Ectodermal cell (in vitro differentiated cells): ENCODE measurements around the gene UNC119B.

Source experiments
- H3K27ac ChIP-seq: 2 replicates; pipeline ENCODE4 v1.7.0; 2013; ENCODE audit warnings: mild to moderate bottlenecking, low read depth, low read length; ENCODE audit not compliant: insufficient read depth, poor library complexity, severe bottlenecking
- H3K27me3 ChIP-seq: 2 replicates; pipeline ENCODE4 v1.7.0; 2013; ENCODE audit warnings: mild to moderate bottlenecking, low read length; ENCODE audit not compliant: insufficient read depth, control insufficient read depth, poor library complexity, severe bottlenecking
- H3K36me3 ChIP-seq: one replicate; pipeline ENCODE4 v1.7.0; 2013; ENCODE audit warnings: low read length; ENCODE audit not compliant: control insufficient read depth, insufficient read depth
- H3K4me1 ChIP-seq: one replicate; pipeline ENCODE4 v1.7.0; 2013; ENCODE audit warnings: low read length; ENCODE audit not compliant: control insufficient read depth, insufficient read depth
- H3K4me3 ChIP-seq: 2 replicates; pipeline ENCODE4 v1.7.0; 2013; ENCODE audit warnings: low read depth, low read length, control low read depth; ENCODE audit not compliant: insufficient read depth
- H3K9me3 ChIP-seq: 2 replicates; pipeline ENCODE4 v1.7.0; 2013; ENCODE audit warnings: mild to moderate bottlenecking, low read length, moderate library complexity; ENCODE audit not compliant: control insufficient read depth
- WGBS, 2 experiments: methylation state at CpG; one replicate each; pipeline ENCODE4 v1.1.7; 2013; ENCODE audit warnings: missing lambda C conversion rate in 2 of 2; 5-methylcytosine and 5-hydroxymethylcytosine counted together

UNC119B gene

DNA sequence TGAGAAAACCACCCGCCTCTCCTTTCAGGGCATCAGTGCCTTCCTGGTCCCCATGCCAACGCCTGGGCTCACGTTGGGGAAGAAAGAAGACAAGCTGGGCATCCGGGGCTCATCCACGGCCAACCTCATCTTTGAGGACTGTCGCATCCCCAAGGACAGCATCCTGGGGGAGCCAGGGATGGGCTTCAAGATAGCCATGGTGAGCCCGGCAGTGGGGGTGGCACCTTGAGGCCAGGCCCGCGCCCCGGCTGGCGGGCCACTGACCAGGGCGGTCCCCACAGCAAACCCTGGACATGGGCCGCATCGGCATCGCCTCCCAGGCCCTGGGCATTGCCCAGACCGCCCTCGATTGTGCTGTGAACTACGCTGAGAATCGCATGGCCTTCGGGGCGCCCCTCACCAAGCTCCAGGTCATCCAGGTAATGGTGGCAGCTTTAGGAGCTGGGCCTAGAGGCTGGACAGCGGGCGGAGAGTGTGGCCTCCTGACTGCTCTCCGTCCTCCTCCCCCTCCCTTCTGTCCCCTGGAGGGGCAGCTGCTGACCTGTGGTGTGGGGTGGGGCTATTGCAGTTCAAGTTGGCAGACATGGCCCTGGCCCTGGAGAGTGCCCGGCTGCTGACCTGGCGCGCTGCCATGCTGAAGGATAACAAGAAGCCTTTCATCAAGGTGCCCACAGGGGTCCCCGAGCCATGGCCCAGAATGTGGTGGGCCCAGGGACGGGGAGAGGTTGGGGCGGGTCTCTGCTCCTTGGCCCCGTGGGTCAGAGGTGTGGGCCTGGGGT, 28.2 kb downstream of the UNC119B start:
- Histone ChIP-seq H3K4me1 (no peaks in the 10 kb centered on the region), H3K9me3 (no peaks in the 10 kb centered on the region), H3K27me3 (no peaks in the 10 kb centered on the region), H3K36me3 (no peaks in the 10 kb centered on the region), H3K27ac (no peak overlapping the region), H3K4me3 (no peak overlapping the region)
- WGBS, 2 experiments, result 90 to 91% methylated on average over 31 of the region's 31 CpGs

DNA sequence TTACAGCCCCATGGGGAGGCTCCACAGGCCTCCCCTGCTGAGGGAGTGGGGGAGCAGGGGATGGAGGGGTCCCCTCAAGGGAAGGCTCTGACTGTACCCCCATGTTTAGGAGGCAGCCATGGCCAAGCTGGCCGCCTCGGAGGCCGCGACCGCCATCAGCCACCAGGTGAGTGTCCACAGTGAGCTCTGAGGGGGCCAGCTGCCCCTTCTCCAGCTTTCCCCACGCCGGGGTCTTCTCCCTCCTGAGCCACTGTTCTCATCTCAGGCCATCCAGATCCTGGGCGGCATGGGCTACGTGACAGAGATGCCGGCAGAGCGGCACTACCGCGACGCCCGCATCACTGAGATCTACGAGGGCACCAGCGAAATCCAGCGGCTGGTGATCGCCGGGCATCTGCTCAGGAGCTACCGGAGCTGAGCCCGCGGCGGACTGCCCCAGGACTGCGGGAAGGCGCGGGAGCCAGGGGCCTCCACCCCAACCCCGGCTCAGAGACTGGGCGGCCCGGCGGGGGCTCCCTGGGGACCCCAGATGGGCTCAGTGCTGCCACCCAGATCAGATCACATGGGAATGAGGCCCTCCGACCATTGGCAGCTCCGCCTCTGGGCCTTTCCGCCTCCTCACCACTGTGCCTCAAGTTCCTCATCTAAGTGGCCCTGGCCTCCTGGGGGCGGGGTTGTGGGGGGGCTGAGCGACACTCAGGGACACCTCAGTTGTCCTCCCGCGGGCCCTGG, 28.9 kb downstream of the UNC119B start:
- no peaks in the 10 kb centered on the region for H3K27me3 ChIP-seq
- H3K36me3 ChIP-seq, result no peaks in the 10 kb centered on the region
- WGBS, 2 experiments, result 94 to 95% methylated on average over 38 of the region's 38 CpGs
- no peaks in the 10 kb centered on the region for H3K9me3 ChIP-seq
- no peaks in the 10 kb centered on the region for H3K4me1 ChIP-seq
- H3K4me3 ChIP-seq, result no peak overlapping the region
- no peak overlapping the region for H3K27ac ChIP-seq

DNA sequence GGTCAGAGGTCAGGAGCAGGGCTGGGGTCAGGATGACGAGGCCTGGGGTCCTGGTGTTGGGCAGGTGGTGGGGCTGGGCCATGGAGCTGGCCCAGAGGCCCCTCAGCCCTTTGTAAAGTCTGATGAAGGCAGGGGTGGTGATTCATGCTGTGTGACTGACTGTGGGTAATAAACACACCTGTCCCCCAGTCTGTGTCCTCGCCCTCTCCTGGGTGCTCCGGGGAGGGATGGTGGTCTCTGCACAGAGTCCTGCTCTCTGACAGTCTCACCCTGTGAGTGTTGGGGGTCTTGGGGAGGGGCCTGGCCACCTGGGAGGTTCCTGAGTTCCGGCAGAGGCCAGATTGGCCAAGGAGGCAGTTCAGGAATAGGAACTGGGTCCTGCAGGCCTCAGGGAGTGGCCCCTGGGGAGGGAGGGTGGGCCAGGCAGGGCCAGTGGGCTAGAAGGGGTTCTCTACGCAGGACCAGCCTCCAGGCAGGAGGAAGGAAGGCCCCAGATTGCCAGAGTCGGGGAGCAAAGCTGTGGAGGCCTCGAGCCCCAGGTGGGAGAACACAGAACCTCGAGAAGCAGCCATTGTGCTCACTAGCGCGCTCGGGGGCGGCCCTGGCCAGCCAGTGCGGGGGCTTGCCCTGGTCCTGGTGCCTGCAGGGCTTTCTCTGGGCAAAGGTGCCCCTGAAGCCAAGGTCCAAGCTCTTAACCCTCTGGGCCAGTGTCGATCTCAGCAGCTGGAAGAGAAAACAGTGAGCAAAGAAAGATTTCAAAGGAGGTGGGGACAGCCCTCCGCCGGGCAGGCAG, 29.8 kb downstream of the UNC119B start:
- Histone ChIP-seq H3K9me3 (no peaks in the 10 kb centered on the region), H3K4me1 (no peaks in the 10 kb centered on the region), H3K4me3 (no peak overlapping the region), H3K36me3 (no peaks in the 10 kb centered on the region), H3K27ac (no peak overlapping the region), H3K27me3 (no peaks in the 10 kb centered on the region)
- WGBS, 2 experiments, result 91% methylated on average over 16 of the region's 16 CpGs

DNA sequence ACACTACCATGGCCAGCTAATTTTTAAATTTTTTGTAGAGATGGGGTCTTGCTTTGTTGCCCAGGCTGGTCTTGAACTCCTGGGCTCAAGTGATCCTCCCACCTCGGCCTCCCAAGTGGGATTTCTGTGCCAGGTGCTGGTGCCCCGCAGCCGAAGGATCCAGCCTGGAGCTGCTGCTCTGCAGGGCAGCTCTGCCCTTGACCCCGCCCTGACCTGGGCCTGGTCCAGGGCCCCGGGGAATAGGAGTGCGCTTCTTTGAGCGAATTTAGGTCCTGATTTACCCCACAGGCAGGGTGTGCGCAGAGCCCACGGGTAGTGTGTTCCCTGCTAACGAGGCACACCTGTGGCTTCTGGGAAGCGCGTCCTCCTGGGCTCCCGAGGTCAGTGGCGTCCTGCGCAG, 30.6 kb downstream of the UNC119B start:
- H3K4me1 ChIP-seq, result no peaks in the 10 kb centered on the region
- no peaks in the 10 kb centered on the region for H3K27me3 ChIP-seq
- no peak overlapping the region for H3K4me3 ChIP-seq
- no peak overlapping the region for H3K27ac ChIP-seq
- H3K9me3 ChIP-seq, result no peaks in the 10 kb centered on the region
- 94 to 96% methylated on average over 15 of the region's 15 CpGs for WGBS, 2 experiments
- no peaks in the 10 kb centered on the region for H3K36me3 ChIP-seq

DNA sequence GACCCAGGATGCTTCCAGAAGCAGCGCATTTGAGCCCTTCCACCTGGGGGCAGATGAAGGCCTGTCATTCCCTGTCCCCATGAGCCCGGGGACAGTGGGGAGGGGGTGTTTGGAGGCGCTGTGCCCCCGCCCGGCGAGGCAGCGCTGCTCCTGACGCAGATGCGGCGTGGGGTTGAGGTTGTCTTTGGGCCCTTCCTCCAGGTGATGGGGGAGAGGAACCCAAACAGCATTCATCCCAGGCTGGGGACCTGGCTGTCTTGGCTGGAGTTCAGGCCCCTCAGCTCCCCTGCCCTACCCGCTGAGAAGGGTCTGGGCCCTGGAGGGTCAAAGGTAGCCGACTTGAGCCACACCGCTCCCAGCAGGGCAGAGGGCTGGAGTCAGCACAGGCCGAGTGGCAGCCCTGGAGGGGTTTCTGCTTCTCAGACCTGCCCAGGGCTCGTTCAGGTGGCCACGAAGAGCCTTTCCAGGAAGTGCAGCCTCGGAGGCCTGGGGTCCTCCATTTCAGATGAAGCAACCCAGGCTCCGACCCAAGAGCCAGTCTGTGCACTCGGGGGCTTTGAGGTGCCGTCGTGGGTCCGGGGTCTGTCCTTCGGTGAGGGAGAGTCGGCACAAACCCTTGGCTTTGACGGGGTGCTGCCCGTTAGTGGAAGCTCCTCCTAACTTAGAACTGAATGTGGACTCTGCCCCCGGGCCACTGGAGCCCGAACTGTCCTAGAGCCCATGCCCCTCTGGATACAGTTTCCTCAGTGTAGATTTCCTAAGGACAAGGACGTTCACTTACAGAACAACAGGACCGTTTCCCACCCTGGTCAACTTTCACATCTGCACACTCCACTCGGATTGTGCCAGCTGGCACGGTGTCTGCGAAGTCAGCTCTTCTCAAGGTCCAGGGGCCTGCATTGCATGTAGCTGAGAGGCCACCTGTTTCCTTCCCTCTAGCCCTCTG, 31.5 kb downstream of the UNC119B start:
- no peak overlapping the region for H3K4me3 ChIP-seq
- H3K4me1 ChIP-seq, result no peaks in the 10 kb centered on the region
- no peaks in the 10 kb centered on the region for H3K36me3 ChIP-seq
- H3K9me3 ChIP-seq, result no peaks in the 10 kb centered on the region
- H3K27me3 ChIP-seq, result no peaks in the 10 kb centered on the region
- no peak overlapping the region for H3K27ac ChIP-seq
- 93% methylated on average over 33 of the region's 33 CpGs for WGBS, 2 experiments

DNA sequence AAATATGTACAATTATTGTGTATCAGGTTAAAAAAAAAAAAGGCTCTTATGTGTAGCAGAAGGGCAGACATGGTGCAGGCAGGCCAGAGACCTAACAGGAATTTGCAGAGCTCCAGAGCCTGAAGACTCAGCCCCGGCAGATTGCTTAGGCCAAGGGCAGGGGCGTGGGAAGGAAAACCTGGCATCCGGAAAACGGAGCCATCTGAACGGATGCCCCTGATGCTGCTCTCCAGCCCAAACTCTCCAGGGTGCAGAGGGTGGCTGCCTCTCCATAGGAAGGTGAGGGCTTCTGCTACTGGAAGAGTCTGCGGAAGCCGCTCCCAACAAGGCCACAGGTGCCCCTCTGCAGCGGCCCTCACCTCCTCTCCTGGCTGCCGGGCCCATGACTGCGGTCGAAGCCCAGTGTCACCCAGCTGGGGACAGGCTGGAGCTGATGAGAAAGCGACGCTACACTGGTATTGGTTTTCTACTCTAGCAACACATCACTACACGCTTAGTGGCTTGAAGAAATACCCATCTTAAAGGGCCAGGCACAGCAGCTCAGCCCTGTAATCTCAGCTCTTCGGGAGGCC, 34.8 kb downstream of the UNC119B start:
- Histone ChIP-seq H3K36me3 (no peaks in the 10 kb centered on the region), H3K4me1 (no peaks in the 10 kb centered on the region), H3K9me3 (no peaks in the 10 kb centered on the region), H3K4me3 (no peak overlapping the region), H3K27ac (no peak overlapping the region), H3K27me3 (no peaks in the 10 kb centered on the region)
- WGBS, 2 experiments, result 87 to 88% methylated on average over 15 of the region's 15 CpGs

DNA sequence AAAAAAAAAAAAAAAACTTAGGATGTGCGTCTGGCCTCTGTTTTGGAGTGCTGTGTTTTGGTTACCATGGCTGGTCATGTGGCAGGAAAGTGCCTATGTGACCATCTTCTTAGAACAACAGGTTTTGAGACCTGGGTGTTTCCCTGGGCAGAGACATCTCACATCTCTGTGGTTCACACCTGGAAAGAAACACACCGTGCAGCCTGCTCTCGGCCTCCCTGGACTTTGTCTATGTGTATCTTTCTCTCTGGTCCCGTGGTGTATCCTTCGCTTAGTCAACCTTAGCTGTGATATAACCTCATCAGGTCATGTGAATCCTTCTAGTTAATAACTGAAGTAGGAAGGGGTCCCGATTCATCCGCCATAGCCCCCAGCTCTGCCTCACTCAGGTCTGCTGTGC, 38.0 kb downstream of the UNC119B start:
- no peaks in the 10 kb centered on the region for H3K36me3 ChIP-seq
- WGBS, 2 experiments, result 94% methylated on average over 7 of the region's 7 CpGs
- no peaks in the 10 kb centered on the region for H3K4me1 ChIP-seq
- no peaks in the 10 kb centered on the region for H3K9me3 ChIP-seq
- H3K27me3 ChIP-seq, result no peaks in the 10 kb centered on the region
- H3K4me3 ChIP-seq, result no peak overlapping the region
- no peak overlapping the region for H3K27ac ChIP-seq

DNA sequence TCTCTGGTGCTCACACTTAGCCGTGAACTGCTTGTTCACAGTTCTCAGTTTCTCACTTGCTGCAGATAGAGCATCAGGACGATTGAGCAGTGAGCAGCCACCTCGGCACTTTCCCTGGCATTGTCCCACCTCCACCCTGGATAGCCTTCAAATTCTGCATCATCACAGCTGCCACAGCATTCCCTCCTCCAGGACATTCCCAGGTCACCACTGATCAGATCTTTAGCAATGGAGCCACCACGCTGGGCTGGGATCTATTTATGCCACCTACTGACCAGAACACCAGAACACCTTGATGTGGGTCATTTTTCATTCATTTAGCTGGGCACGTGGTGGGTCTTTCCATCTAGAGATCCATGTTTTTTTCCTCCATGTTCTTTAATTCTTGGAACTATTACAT, 39.0 kb downstream of the UNC119B start:
- Histone ChIP-seq H3K9me3 (no peaks in the 10 kb centered on the region), H3K4me1 (no peaks in the 10 kb centered on the region), H3K27me3 (no peaks in the 10 kb centered on the region), H3K36me3 (no peaks in the 10 kb centered on the region), H3K27ac (no peak overlapping the region), H3K4me3 (no peak overlapping the region)
- WGBS, 2 experiments, result 89 to 91% methylated on average over 5 of the region's 5 CpGs

DNA sequence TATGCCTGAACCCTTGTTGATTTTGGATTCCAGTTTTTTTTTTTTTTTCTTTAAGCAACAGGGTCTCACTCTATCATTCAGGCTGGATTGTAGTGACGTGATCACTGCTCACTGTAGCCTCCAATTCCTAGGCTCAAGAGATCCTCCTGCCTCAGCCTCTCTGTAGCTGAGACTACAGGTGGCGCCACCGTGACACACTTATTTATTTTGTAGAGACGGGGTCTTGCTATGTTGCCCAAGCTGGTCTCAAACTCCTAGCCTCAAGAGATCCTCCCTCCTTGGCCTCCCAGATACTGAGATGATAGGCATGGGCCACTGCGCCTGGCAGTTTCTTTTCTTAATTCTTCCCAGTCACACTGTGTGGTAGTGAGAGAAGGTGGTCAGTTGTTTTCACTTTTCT, 40.5 kb downstream of the UNC119B start:
- Histone ChIP-seq H3K27ac (no peak overlapping the region), H3K9me3 (no peaks in the 10 kb centered on the region), H3K4me1 (no peaks in the 10 kb centered on the region), H3K27me3 (no peaks in the 10 kb centered on the region), H3K4me3 (no peak overlapping the region), H3K36me3 (no peaks in the 10 kb centered on the region)
- 93 to 95% methylated on average over 5 of the region's 5 CpGs for WGBS, 2 experiments
